HG03378 (cell line): Measurements from ENCODE around the gene SRGAP2.
"Not testable (repeated sequence)": the region's sequence is repeated elsewhere in the genome, so short reads cannot be mapped to it uniquely, and the experiment has no call there.

Source experiments
- ATAC-seq: cut with Tn5 transposase; IDR thresholded peaks from one replicate; pipeline ENCODE4 v1.9.1; 2021; ENCODE audit warnings: mild to moderate bottlenecking, moderate library complexity; ENCODE audit not compliant: unreplicated experiment

Gene SRGAP2

GRCh38 chr1:206203364-206204158 is at the start of gene SRGAP2:
Gene SRGAP2 (plus strand): TSS chr1:206203541. CDS start chr1:206205971, 2,430 bp downstream.
- ATAC-seq, result peak; percentile 1

DNA sequence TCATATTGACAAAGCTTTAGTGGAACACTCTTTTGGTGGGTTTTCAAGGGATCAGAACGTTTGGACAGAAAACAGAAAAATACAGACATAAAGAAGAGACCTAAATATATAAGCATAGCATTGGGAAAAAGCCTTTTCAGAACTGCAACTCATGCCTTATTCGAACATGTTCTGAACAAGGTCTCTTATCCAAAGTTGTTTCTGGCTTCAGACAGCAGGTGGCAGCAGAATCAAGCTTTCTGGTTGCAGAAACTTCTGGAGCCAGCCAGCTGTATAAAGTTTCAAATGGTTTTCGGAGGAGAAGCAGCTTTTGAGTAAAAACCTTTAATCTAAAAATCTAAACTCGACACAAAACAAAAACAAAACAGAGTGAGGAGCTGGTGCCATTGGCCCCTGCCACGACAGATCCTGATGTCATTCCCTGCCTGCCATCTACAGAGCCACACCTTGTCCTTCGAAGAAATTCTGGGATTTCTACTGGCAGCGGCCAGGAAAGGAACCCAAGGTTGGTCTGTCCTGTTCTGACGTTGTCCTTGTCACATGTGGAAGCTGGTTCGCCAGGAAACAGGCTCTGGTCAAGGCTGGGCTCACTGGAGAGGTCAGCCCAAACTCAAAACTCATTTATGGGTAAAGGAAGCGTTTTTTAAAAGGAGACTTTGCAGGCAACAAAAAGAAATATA is 35.9 kb upstream of the SRGAP2 start:
- ATAC-seq, result peak; percentile 75

DNA sequence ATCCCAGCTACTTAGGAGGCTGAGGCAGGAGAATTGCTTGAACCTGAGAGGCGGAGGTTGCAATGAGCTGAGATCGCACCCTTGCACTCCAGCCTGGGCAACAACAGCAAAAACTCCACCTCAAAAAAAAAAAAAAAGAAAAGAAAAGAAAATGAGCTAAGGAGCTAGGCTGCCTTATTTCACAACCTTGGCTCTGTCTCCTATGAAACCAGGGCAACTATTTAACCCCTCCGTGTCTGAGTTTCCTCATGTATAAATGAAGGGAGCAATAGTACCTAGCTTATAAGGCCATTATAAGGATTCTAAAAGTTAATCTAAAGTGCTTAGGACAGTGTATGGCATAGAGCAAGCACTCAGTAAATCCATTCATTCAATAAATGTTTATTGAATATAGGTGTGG is 33.5 kb upstream of the SRGAP2 start:
- not testable (repeated sequence) for ATAC-seq

DNA sequence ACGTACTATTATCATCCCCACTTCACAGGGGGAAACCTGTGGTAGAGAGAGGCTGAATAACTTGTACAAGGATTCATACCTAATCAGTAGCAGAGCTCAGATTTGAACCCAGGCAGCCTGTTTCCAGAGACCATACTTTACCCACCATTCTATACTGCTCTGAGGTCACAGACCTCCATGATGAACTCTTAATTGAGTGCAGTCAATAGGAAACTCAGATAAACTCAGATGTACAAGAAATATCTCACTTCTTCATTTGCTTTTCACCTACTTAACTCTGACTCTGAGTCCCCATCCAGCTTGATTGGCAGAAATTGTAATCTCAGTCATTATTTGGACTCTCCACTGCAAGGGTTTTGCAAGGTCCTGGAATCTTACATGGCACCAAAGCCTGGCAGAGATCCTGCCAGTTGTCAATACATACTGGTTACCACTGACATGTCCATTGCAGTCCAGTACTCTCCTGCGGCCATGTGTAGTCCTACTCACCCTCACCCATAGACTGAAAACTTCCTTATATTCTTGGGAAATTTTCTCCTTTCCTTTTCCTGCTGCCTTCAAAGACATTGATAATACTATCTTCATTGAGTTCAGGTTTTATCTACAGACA is 30.1 kb upstream of the SRGAP2 start:
- not testable (repeated sequence) for ATAC-seq

GRCh38 chr1:206174182-206174868 is 29.0 kb upstream of the SRGAP2 start:
- not testable (repeated sequence) for ATAC-seq

GRCh38 chr1:206175459-206176113 is 27.8 kb upstream of the SRGAP2 start:
- ATAC-seq, result not testable (repeated sequence)

DNA sequence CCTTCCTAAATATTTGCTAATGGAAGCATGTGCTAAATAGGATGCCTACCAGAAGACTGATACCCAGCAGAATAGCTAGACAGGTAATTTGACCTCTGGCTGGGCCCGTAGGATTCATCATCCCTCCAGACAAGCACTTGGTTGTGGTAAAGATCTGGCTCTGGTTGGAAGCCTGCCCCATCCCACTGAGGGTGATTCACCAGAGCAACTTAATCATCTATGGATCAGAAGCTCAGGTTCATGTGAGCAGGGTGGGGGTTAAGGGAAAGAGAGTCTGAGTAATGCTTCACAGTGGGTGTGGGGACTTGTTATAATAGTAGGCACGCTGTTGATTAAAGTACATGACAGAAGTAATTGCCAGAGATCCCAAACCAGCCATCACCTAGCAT is 27.2 kb upstream of the SRGAP2 start:
- not testable (repeated sequence) for ATAC-seq

GRCh38 chr1:206178061-206178989 is 25.0 kb upstream of the SRGAP2 start:
- not testable (repeated sequence) for ATAC-seq

- ATAC-seq, result not testable (repeated sequence)
Measured at GRCh38 chr1:206179666-206180065, 23.7 kb upstream of the SRGAP2 start.

DNA sequence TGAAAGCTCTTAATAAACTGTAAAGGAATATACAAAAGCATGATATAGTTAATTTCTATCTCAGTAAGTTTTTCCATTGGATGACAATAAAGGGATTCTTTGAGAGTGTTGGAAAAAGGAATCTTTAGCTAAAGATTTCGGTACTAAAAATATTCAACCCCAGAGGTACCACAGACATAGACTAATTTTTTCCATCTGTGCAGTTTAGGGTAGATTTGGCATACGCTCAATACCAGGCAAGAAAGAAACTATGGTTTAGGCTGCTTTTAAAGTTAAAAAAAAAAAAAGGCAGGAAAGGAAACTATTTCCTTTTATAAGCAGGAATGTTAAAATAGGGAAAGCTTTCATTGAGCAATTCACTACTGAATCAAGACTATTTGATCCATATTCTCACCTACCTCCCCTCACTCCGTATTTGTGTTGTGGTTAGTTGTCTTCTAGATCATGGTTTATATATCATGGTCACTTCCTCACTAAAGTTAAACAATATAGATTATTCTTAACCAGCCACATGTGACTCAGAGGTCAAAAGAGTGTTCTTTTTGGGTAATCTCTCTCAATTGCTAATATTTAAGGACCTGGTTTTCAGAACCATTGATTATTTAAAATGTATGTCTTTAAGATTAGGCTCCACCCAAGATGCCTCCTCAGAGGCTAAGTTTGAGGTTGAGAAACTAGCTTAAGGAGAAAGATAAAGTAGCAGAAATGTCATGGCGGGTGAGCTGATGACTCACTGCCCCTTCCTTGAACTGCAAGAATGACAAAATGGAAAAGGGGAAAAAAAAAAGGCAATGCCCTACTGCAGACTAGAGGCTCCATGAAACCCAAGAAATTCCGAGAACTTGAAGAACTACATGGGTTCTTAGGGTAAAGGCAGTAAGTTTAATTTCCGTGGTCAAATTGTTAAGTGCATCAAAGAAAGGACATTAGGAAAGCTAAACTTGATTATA is 20.7 kb upstream of the SRGAP2 start:
- ATAC-seq, result not testable (repeated sequence)

DNA sequence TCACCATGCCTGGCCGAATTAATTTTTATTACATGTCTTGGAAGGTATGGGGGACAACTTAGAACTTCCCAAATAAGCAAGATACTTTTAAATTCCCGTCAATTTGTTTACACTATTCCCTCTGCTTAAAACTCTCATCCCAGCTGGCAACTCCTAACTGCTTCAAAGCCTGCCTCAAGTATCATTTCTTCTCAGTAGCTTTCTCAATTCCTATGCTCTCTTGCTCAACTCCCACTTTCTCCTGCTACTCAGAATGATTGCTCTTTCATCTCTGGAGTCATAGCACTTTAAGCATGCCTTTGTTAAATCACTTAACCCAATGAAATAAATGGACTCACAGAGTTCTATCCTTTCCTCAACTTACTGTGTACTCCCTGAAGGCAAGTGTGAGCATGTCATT is 19.6 kb upstream of the SRGAP2 start:
- ATAC-seq, result not testable (repeated sequence)

- not testable (repeated sequence) for ATAC-seq
Measured at GRCh38 chr1:206185778-206186177, 17.6 kb upstream of the SRGAP2 start.

GRCh38 chr1:206186826-206187225 is 16.5 kb upstream of the SRGAP2 start:
- not testable (repeated sequence) for ATAC-seq

DNA sequence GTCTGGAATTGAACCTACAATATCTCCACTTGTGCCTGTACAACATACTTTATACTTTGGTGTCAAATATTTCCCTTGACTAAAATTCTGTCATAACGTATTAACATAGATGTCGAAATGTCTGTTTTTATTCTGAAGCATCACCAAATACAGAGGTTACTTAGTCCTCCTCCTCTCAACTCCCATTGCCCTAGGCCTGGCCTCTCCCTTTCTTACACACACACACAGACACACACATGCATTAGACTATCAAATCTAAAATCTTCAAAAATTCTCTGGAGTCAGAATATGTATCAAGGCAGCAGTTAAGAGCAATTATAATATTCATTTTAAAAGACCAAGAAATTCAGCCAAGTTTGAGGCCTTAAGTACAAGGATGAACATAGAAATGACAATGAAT is 8.2 kb upstream of the SRGAP2 start:
- ATAC-seq, result not testable (repeated sequence)

DNA sequence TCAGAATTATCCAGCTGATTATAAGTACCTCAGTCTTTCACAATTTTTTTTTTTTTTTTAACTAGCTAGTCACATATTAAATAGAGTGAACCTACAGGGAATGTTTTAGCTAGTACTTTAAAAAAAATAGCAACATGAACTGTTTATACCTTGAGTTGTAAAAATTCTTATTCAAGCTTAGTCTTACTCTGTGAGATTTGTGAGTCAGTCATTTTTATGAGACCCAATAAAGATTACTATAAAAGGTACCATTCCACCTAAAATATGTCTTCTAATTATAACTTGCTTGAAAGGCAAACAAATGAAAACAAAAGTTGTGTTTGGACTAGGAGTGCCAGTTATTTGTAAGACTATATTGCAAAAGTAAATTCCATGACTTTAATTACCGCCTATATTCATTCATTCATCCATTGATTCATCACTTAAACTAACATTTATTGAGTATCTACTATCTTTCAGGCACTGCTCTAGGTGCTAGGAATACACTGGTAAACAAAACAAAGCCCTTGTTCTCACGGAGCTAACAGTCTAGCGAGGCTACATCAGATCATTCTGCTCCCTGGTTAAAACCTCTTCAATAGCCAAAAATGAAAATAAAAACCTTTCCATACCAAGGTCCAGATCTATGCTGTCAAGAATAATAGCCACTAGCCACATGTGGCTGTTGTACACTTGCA is 6.5 kb upstream of the SRGAP2 start:
- ATAC-seq, result not testable (repeated sequence)

GRCh38 chr1:206202789-206203363 is 465 bp upstream of the SRGAP2 start, which contains the start of gene FAM72A:
Gene FAM72A (minus strand): TSS chr1:206202839. CDS start chr1:206202025, 814 bp downstream.
- ATAC-seq, result peak; percentile 95

- not testable (repeated sequence) for ATAC-seq
Measured at GRCh38 chr1:206204159-206204511, 794 bp downstream of the SRGAP2 start.
